22Rv1 (cell line): ENCODE results near the gene IGSF9B.

Source experiments
- CTCF ChIP-seq: fragments of 450-650 bp; IDR thresholded peaks from 2 replicates; pipeline ENCODE4 v1.5.1; 2017; ENCODE audit warnings: mild to moderate bottlenecking
- ZFX ChIP-seq: fragments of 450-650 bp; IDR thresholded peaks from 2 replicates; pipeline ENCODE4 v1.6.1; 2017; ENCODE audit warnings: antibody characterized with exemption, borderline replicate concordance

GRCh38 chr11:133946541-133947318, 10.0 kb downstream of the IGSF9B start:
- TF ChIP-seq CTCF (no peak), ZFX (no peak)
